Duodenal mucosa (tissue), 2 donors: ENCODE results near the gene MAIP1.

Experiments used
- H3K27ac ChIP-seq: one replicate; pipeline ENCODE4 v1.7.0; 2013; ENCODE audit warnings: low read depth, low read length
- H3K27me3 ChIP-seq, 2 donors: one replicate each; pipeline ENCODE4 v1.7.0; 2013; ENCODE audit warnings: low read length in 2 of 2, control low read depth in 1 of 2; ENCODE audit not compliant: insufficient read depth in 2 of 2, control insufficient read depth in 1 of 2
- H3K36me3 ChIP-seq, 2 donors: one replicate each; pipeline ENCODE4 v1.7.0; 2013; ENCODE audit warnings: low read length in 2 of 2, control low read depth in 1 of 2; ENCODE audit not compliant: insufficient read depth in 2 of 2, control insufficient read depth in 1 of 2
- H3K4me1 ChIP-seq, 2 donors: one replicate each; pipeline ENCODE4 v1.7.0; 2013; ENCODE audit warnings: low read length in 2 of 2, control low read depth in 1 of 2; ENCODE audit not compliant: insufficient read depth in 2 of 2, control insufficient read depth in 1 of 2
- H3K4me3 ChIP-seq, 2 donors: one replicate each; pipeline ENCODE4 v1.7.0; 2013; ENCODE audit warnings: low read length in 2 of 2, low read depth in 1 of 2
- H3K9ac ChIP-seq, 2 donors: one replicate each; pipeline ENCODE4 v1.7.0; 2013; ENCODE audit warnings: low read length in 2 of 2, low read depth in 1 of 2
- H3K9me3 ChIP-seq, 2 donors: one replicate each; pipeline ENCODE4 v1.7.0; 2013; ENCODE audit warnings: low read length in 2 of 2, control low read depth in 1 of 2; ENCODE audit not compliant: control insufficient read depth in 1 of 2

MAIP1 gene

DNA sequence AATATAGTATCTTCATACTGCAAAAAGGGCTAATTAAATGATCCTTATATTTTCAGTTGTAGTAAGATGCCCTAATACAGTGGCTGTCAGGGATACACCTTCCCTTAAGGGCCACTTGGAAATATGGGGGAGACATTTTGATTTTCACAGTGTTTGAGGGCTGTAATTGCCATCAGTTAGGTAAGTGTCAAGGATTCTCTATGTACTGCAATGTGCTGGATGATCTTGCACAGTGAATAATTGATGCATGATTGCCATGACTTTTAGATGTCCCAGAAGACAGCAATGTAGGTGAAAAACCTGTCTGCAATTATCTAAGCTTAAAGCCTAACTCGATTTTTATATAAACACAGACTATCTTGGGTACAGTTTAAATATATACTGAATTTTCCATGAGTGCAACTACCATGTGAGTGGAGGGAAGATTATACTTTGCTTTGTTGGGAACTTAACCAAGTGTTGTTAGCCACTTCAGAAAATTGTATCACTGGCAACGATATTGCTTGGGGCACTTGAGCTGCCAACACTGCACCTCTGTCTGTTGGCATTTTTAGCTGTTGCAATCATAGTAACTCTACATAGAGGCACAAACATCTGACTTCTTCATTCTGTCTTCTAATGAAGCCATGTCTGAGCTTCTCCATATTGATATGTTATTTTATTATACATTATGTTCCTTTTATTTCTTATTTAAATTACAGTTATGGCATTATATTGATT, 45.2 kb downstream of the MAIP1 start:
- H3K9ac ChIP-seq = no peak overlapping the region

DNA sequence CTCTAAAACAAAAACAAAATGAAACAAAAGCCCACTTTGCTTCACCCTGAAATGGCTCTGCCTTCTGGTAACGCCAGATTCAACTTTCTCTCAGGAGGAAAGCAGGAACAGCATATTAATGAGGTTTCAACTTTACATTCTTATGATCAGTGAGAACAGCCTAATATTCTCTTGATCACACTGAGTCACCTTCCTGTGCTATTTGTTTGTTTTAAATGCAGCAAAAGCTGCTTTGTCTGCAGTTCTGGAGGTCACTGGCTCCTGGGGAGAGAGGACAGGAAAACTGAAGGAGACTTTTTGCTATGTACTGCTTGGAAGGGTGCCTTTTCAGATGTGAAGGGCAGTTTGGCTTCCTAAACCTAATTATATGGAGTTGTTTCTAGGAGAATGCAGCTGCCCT, 48.1 kb downstream of the MAIP1 start:
- no peak overlapping the region for H3K27ac ChIP-seq
- H3K27me3 ChIP-seq = no peaks in the 10 kb centered on the region
- no peaks in the 10 kb centered on the region for H3K36me3 ChIP-seq

More for the DNA sequence above, 45.2 kb downstream of the MAIP1 start:
- H3K36me3 ChIP-seq = no peaks in the 10 kb centered on the region
- no peaks in the 10 kb centered on the region for H3K4me1 ChIP-seq
- no peaks in the 10 kb centered on the region for H3K27me3 ChIP-seq
- H3K9me3 ChIP-seq = no peaks in the 10 kb centered on the region
- no peak overlapping the region for H3K27ac ChIP-seq
- H3K4me3 ChIP-seq = no peak overlapping the region

DNA sequence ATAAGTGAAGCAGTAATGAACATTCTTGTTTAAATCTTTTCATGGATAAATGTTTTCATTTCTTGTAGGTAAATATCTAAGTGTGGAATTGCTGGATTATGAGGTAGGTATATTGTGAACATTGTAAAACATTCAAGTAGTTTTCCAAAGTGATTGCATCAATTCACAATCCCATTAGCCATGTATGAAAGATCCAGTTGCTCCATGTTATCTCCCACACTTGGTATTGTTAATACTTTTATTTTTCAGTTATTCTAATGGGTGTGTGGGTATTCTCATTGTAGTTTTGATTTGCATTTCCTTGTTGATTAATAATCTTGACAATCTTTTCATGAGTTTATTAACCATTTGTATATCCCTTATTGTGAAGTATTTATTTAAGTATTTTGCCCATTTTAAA, 50.3 kb downstream of the MAIP1 start:
- no peak overlapping the region for H3K9ac ChIP-seq

More for the DNA sequence above, 48.1 kb downstream of the MAIP1 start:
- H3K4me3 ChIP-seq = no peak overlapping the region
- H3K9ac ChIP-seq = no peak overlapping the region
- H3K9me3 ChIP-seq = no peaks in the 10 kb centered on the region
- H3K4me1 ChIP-seq = no peaks in the 10 kb centered on the region

DNA sequence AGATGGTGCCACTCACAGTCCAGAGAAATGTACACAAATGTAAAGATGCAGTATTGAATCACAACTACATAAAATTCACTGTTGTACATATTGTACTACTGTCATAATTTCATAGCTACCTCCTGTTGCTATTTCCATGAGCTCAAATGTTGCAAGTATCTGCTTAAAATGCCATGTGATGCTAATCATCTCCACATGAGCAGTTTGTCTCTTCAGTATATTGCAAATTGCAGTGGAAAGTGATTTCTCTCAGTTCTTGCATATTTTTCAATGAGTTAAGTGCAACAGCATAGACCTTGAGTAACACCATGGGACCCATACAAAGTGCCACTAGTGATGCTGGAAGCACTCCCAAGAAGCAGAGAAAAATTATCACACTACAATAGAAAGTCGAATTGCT, 51.9 kb downstream of the MAIP1 start:
- H3K4me3 ChIP-seq = no peak overlapping the region
- no peaks in the 10 kb centered on the region for H3K27me3 ChIP-seq
- H3K27ac ChIP-seq = no peak overlapping the region
- H3K4me1 ChIP-seq = no peaks in the 10 kb centered on the region
- no peaks in the 10 kb centered on the region for H3K36me3 ChIP-seq
- H3K9ac ChIP-seq = no peak overlapping the region
- no peaks in the 10 kb centered on the region for H3K9me3 ChIP-seq

More for the DNA sequence above, 50.3 kb downstream of the MAIP1 start:
- Histone ChIP-seq H3K27ac (no peak overlapping the region), H3K4me1 (no peaks in the 10 kb centered on the region), H3K27me3 (no peaks in the 10 kb centered on the region), H3K36me3 (no peaks in the 10 kb centered on the region), H3K4me3 (no peak overlapping the region), H3K9me3 (no peaks in the 10 kb centered on the region)

DNA sequence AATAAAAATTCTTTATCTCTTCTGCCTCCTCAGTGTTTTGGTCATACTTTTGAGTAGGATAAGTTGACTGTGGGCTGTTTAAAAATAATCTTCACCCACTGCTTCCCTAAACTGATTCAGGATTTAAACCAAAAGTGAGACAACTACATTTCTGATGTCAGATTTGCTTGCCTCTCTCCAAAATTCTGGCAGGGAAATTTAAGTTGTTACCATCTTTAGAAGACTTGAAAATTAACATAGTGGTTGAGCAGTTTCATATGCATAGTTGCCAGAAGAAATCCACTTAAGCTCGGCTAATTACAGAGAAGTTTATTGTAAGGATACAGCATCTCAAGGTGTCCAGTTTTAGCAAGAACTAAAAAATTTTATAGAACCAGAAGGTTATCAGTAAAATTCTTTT, 57.0 kb downstream of the MAIP1 start:
- no peaks in the 10 kb centered on the region for H3K4me1 ChIP-seq
- no peak overlapping the region for H3K9ac ChIP-seq
- no peak overlapping the region for H3K27ac ChIP-seq
- no peak overlapping the region for H3K4me3 ChIP-seq
- no peaks in the 10 kb centered on the region for H3K9me3 ChIP-seq
- no peaks in the 10 kb centered on the region for H3K36me3 ChIP-seq
- no peaks in the 10 kb centered on the region for H3K27me3 ChIP-seq
